T-helper 17 cell (primary cell): ENCODE data around the gene PCDHGA8. TPM values are rescaled to one million over a fixed set of nuclear protein-coding genes. Genes with fewer than 3 reads are reported as not detected.
"Not testable (repeated sequence)": the region's sequence is repeated elsewhere in the genome, so short reads cannot be mapped to it uniquely, and the experiment has no call there.

Experiments used
- ATAC-seq: fragments of 150-1000 bp; cut with Tn5 transposase; 2 replicates; pipeline ENCODE4 v1.10.0; 2021; ENCODE audit warnings: mild to moderate bottlenecking, moderate library complexity
- DNase-seq, 3 donors: peaks; one replicate each; pipeline versions ENCODE4 v3.0.0 to v3.0.0-alpha.2; 2020 to 2021
- H3K9me3 ChIP-seq: one replicate; pipeline ENCODE4 v1.7.0; 2013; ENCODE audit warnings: low read length, mild to moderate bottlenecking; ENCODE audit not compliant: control insufficient read depth, poor library complexity, severe bottlenecking
- H3K27ac Mint-ChIP-seq: one replicate; pipeline ENCODE4 v1.8.0; 2022; ENCODE audit warnings: mild to moderate bottlenecking, moderate library complexity, mixed read lengths
- H3K27me3 Mint-ChIP-seq: one replicate; pipeline ENCODE4 v1.8.0; 2022; ENCODE audit warnings: mixed read lengths
- H3K36me3 Mint-ChIP-seq: one replicate; pipeline ENCODE4 v1.8.0; 2022; ENCODE audit warnings: low read depth, mixed read lengths
- H3K4me1 Mint-ChIP-seq: one replicate; pipeline ENCODE4 v1.8.0; 2022; ENCODE audit warnings: mild to moderate bottlenecking, mixed read lengths
- H3K4me3 Mint-ChIP-seq: one replicate; pipeline ENCODE4 v1.8.0; 2022; ENCODE audit warnings: mild to moderate bottlenecking, moderate library complexity, mixed read lengths
- total RNA-seq, 4 donors: library from RNA in 2 of 4; stranded (reverse) in 2 of 4; gene quantifications; one replicate each; pipeline ENCODE4 v1.2.3 and lab custom pipeline; 2022 to 2026

The PCDHGA8 gene
- total RNA-seq, 2 donors from 2014 or later: 0.05 TPM; not detected in 1

- H3K4me1 Mint-ChIP-seq: no peaks in the 10 kb centered on the region
- DNase-seq (no peak), ATAC-seq (no peak)
- H3K4me3 Mint-ChIP-seq: peak within 1 kb of the TSS; percentile 42
- no peak within 1 kb of the TSS for H3K27ac Mint-ChIP-seq
- H3K9me3 ChIP-seq: peaks cover 19% of the 10 kb centered on the region
- H3K27me3 Mint-ChIP-seq: peaks cover 47% of the 10 kb centered on the region
- H3K36me3 Mint-ChIP-seq: no peaks in the 10 kb centered on the region
These were observed 9.8 kb upstream of the PCDHGA8 start, which contains the start of gene PCDHGA7 for GRCh38 chr5:141382469-141383294. Gene PCDHGA7 (plus strand): TSS chr5:141382742. CDS start chr5:141382900, 158 bp downstream.

GRCh38 chr5:141383345-141383744 lies 9.1 kb upstream of the PCDHGA8 start:
- Mint-ChIP-seq H3K27me3 (peaks cover 49% of the 10 kb centered on the region), H3K4me3 (no peak overlapping the region), H3K27ac (no peak overlapping the region), H3K36me3 (no peaks in the 10 kb centered on the region), H3K4me1 (no peaks in the 10 kb centered on the region)
- peaks cover 19% of the 10 kb centered on the region for H3K9me3 ChIP-seq
- no peak for DNase-seq
- ATAC-seq: no peak

GRCh38 chr5:141384471-141385267 lies 7.8 kb upstream of the PCDHGA8 start:
- Mint-ChIP-seq H3K27ac (no peak overlapping the region), H3K4me1 (no peaks in the 10 kb centered on the region), H3K4me3 (no peak overlapping the region), H3K27me3 (peaks cover 54% of the 10 kb centered on the region), H3K36me3 (peaks cover 2% of the 10 kb centered on the region)
- H3K9me3 ChIP-seq: peaks cover 22% of the 10 kb centered on the region
- no peak for DNase-seq
- ATAC-seq: no peak

- peak; percentile 75 for ATAC-seq
- H3K4me3 Mint-ChIP-seq: peak within 1 kb of the TSS; percentile 53
- not testable (repeated sequence) for H3K4me1 Mint-ChIP-seq, H3K36me3 Mint-ChIP-seq, H3K27ac Mint-ChIP-seq, DNase-seq
- H3K27me3 Mint-ChIP-seq: peaks cover 51% of the 10 kb centered on the region
- peaks cover 24% of the 10 kb centered on the region for H3K9me3 ChIP-seq
These were observed 4.7 kb upstream of the PCDHGA8 start, which contains the start of gene PCDHGB4 for GRCh38 chr5:141387557-141388311. Gene PCDHGB4 (plus strand): TSS chr5:141387698. CDS start chr5:141387885, 187 bp downstream.

- ATAC-seq: no peak
- Mint-ChIP-seq H3K36me3 (peaks cover 2% of the 10 kb centered on the region), H3K4me1 (no peaks in the 10 kb centered on the region), H3K27me3 (peaks cover 49% of the 10 kb centered on the region), H3K4me3 (no peak overlapping the region), H3K27ac (no peak overlapping the region)
- DNase-seq: no peak
- H3K9me3 ChIP-seq: peaks cover 21% of the 10 kb centered on the region
These were observed 3.8 kb upstream of the PCDHGA8 start for GRCh38 chr5:141388661-141389060.

GRCh38 chr5:141389153-141390042 lies 3.0 kb upstream of the PCDHGA8 start:
- ATAC-seq: no peak
- no peak overlapping the region for H3K27ac Mint-ChIP-seq
- no peak overlapping the region for H3K4me3 Mint-ChIP-seq
- DNase-seq: no peak
- peaks cover 2% of the 10 kb centered on the region for H3K36me3 Mint-ChIP-seq
- peaks cover 21% of the 10 kb centered on the region for H3K9me3 ChIP-seq
- H3K27me3 Mint-ChIP-seq: peaks cover 55% of the 10 kb centered on the region
- no peaks in the 10 kb centered on the region for H3K4me1 Mint-ChIP-seq

- Mint-ChIP-seq H3K4me1 (no peaks in the 10 kb centered on the region), H3K4me3 (no peak overlapping the region), H3K27ac (no peak overlapping the region), H3K36me3 (peaks cover 2% of the 10 kb centered on the region), H3K27me3 (peaks cover 47% of the 10 kb centered on the region)
- peaks cover 8% of the 10 kb centered on the region for H3K9me3 ChIP-seq
- ATAC-seq (no peak), DNase-seq (no peak)
These were observed 834 bp downstream of the PCDHGA8 start for GRCh38 chr5:141393267-141393666.

- H3K36me3 Mint-ChIP-seq, H3K4me1 Mint-ChIP-seq, DNase-seq, H3K4me3 Mint-ChIP-seq, H3K9me3 ChIP-seq, ATAC-seq: not testable (repeated sequence)
- Mint-ChIP-seq H3K27me3 (peaks cover 46% of the 10 kb centered on the region), H3K27ac (peak overlapping the region; percentile 14)
These were observed 2.2 kb downstream of the PCDHGA8 start for GRCh38 chr5:141394401-141395187.

- Mint-ChIP-seq H3K27me3 (peaks cover 54% of the 10 kb centered on the region), H3K4me3 (peak within 1 kb of the TSS; percentile 56)
- H3K4me1 Mint-ChIP-seq, DNase-seq, H3K27ac Mint-ChIP-seq, H3K36me3 Mint-ChIP-seq, H3K9me3 ChIP-seq: not testable (repeated sequence)
- ATAC-seq: peak; percentile 83
These were observed 5.5 kb downstream of the PCDHGA8 start, which contains the start of gene PCDHGB5 for GRCh38 chr5:141397756-141398551. Gene PCDHGB5 (plus strand): TSS chr5:141397947. CDS start chr5:141398128, 181 bp downstream.

GRCh38 chr5:141398608-141399007 lies 6.2 kb downstream of the PCDHGA8 start:
- peaks cover 2% of the 10 kb centered on the region for H3K9me3 ChIP-seq
- H3K4me1 Mint-ChIP-seq: no peaks in the 10 kb centered on the region
- H3K27me3 Mint-ChIP-seq: peaks cover 56% of the 10 kb centered on the region
- H3K4me3 Mint-ChIP-seq: no peak overlapping the region
- DNase-seq: no peak
- no peak overlapping the region for H3K27ac Mint-ChIP-seq
- ATAC-seq: no peak
- H3K36me3 Mint-ChIP-seq: peaks cover 5% of the 10 kb centered on the region
